ENCODE results near the gene A3GALT2. TPM values are rescaled to one million over a fixed set of nuclear protein-coding genes. Genes with fewer than 3 reads are reported as not detected.

Gene A3GALT2
- total and polyA plus RNA-seq, 7 experiments from 2014 or later, result not detected

- no peak overlapping the region for H3K27ac ChIP-seq (ENCODE audit: low read depth, low read length)
- peak overlapping the region in 3 of 9 donors; percentile 33 to 58 (median 56) for H3K27ac Mint-ChIP-seq
Observed at GRCh38 chr1:33258788-33259274, 62.1 kb downstream of the A3GALT2 start.

GRCh38 chr1:33257772-33258712 is 62.9 kb downstream of the A3GALT2 start:
- Histone ChIP-seq H3K36me3 (ENCODE audit: control insufficient read depth in 2 of 3, insufficient read depth in 3 of 3, low read length in 3 of 3) (peaks cover 0 to 3% (median 0%) of the 10 kb centered on the region in 3 experiments), H3K27ac (ENCODE audit: low read depth, low read length) (peak overlapping the region; percentile 74), H3K9me3 (ENCODE audit: control insufficient read depth in 2 of 3, low read length in 3 of 3) (no peaks in the 10 kb centered on the region), H3K4me1 (ENCODE audit: control insufficient read depth in 2 of 2, insufficient read depth in 2 of 2, low read length in 2 of 2) (peaks cover 16 to 32% of the 10 kb centered on the region in 2 donors), H3K4me3 (ENCODE audit: low read length) (peak overlapping the region; percentile 84), H3K27me3 (ENCODE audit: control insufficient read depth in 2 of 2, insufficient read depth in 2 of 2, low read length in 2 of 2) (no peaks in the 10 kb centered on the region)
- DNase-seq (no peak), ATAC-seq (no peak)
- H3K27ac Mint-ChIP-seq, result peak overlapping the region; percentile 45 to 99 (median 71)
- ChIA-PET CTCF (interaction anchor here (0.7 kb wide), 1 partner anchor 312 kb away, joined by 6 read pairs; no protein-coding TSS in a partner anchor), POLR2A (interaction anchor here (0.6 to 1.8 kb wide), 5 partner anchors 65 to 224 kb away, joined by 3 to 9 read pairs (median 3); no protein-coding TSS in a partner anchor)
- H3K9me3 Mint-ChIP-seq, result no peaks in the 10 kb centered on the region
- intact Hi-C loops (cut with micrococcal nuclease), result loop anchor here (2.0 to 10.0 kb wide), 7 partner anchors 21 to 607 kb away; partner anchors contain the start of genes RBBP4 (in 2 of the 2), TRIM62 (in 2 of the 2), ZBTB8OS (in 2 of the 2) and AZIN2 (in 1 of the 2)
- H3K36me3 Mint-ChIP-seq, result peaks cover 0 to 6% (median 4%) of the 10 kb centered on the region in 5 donors
- peaks cover 31 to 57% (median 45%) of the 10 kb centered on the region in 7 donors for H3K4me1 Mint-ChIP-seq
- H3K27me3 Mint-ChIP-seq, result no peaks in the 10 kb centered on the region
- H3K4me3 Mint-ChIP-seq, result peak overlapping the region; percentile 97 to 100 (median 99)

More at GRCh38 chr1:33258788-33259274, 62.1 kb downstream of the A3GALT2 start:
- peaks cover 31 to 58% (median 50%) of the 10 kb centered on the region in 7 donors for H3K4me1 Mint-ChIP-seq
- ATAC-seq (no peak), DNase-seq (no peak)
- no peaks in the 10 kb centered on the region for H3K9me3 Mint-ChIP-seq
- intact Hi-C loops (cut with micrococcal nuclease), result loop anchor here (5.0 to 10.0 kb wide), 3 partner anchors 74 to 177 kb away; partner anchors contain the start of genes TRIM62 (in 2 of the 2) and AZIN2 (in 1 of the 2)
- peaks cover 0 to 7% (median 4%) of the 10 kb centered on the region in 5 donors for H3K36me3 Mint-ChIP-seq
- peak overlapping the region; percentile 13 to 100 (median 86) for H3K4me3 Mint-ChIP-seq
- POLR2A ChIA-PET, result interaction anchor here (0.6 kb wide), 1 partner anchor 64 kb away, joined by 3 read pairs; no protein-coding TSS in a partner anchor
- peaks cover 16 to 32% of the 10 kb centered on the region in 2 donors for H3K4me1 ChIP-seq (ENCODE audit: control insufficient read depth in 2 of 2, insufficient read depth in 2 of 2, low read length in 2 of 2)
- H3K27me3 Mint-ChIP-seq, result no peaks in the 10 kb centered on the region
- CTCF ChIA-PET, result interaction anchor here (1.0 kb wide), 1 partner anchor 40 kb away, joined by 4 read pairs; no protein-coding TSS in a partner anchor
- H3K9me3 ChIP-seq (ENCODE audit: control insufficient read depth in 2 of 3, low read length in 3 of 3), result no peaks in the 10 kb centered on the region
- no peaks in the 10 kb centered on the region for H3K27me3 ChIP-seq (ENCODE audit: control insufficient read depth in 2 of 2, insufficient read depth in 2 of 2, low read length in 2 of 2)
- H3K36me3 ChIP-seq (ENCODE audit: control insufficient read depth in 2 of 3, insufficient read depth in 3 of 3, low read length in 3 of 3), result peaks cover 0 to 3% (median 0%) of the 10 kb centered on the region in 3 experiments
- no peak overlapping the region for H3K4me3 ChIP-seq (ENCODE audit: low read length)

GRCh38 chr1:33257207-33257771 is 63.6 kb downstream of the A3GALT2 start:
- Histone ChIP-seq H3K36me3 (ENCODE audit: control insufficient read depth in 2 of 3, insufficient read depth in 3 of 3, low read length in 3 of 3) (peaks cover 0 to 3% (median 0%) of the 10 kb centered on the region in 3 experiments), H3K9me3 (ENCODE audit: control insufficient read depth in 2 of 3, low read length in 3 of 3) (no peaks in the 10 kb centered on the region), H3K27me3 (ENCODE audit: control insufficient read depth in 2 of 2, insufficient read depth in 2 of 2, low read length in 2 of 2) (no peaks in the 10 kb centered on the region), H3K27ac (ENCODE audit: low read depth, low read length) (peak overlapping the region; percentile 74), H3K4me1 (ENCODE audit: control insufficient read depth in 2 of 2, insufficient read depth in 2 of 2, low read length in 2 of 2) (peaks cover 16 to 32% of the 10 kb centered on the region in 2 donors), H3K4me3 (ENCODE audit: low read length) (peak overlapping the region; percentile 84)
- no peak for DNase-seq
- CTCF ChIA-PET, result interaction anchor here (0.7 kb wide), 1 partner anchor 311 kb away, joined by 6 read pairs; no protein-coding TSS in a partner anchor
- peaks cover 31 to 49% (median 45%) of the 10 kb centered on the region in 7 donors for H3K4me1 Mint-ChIP-seq
- H3K36me3 Mint-ChIP-seq, result peaks cover 0 to 6% (median 2%) of the 10 kb centered on the region in 5 donors
- POLR2A ChIA-PET, result interaction anchor here (0.7 to 1.8 kb wide), 4 partner anchors 76 to 225 kb away, joined by 3 to 9 read pairs (median 4); no protein-coding TSS in a partner anchor
- H3K9me3 Mint-ChIP-seq, result no peaks in the 10 kb centered on the region
- H3K4me3 Mint-ChIP-seq, result peak overlapping the region; percentile 97 to 100 (median 99)
- ATAC-seq, result no peak
- H3K27me3 Mint-ChIP-seq, result no peaks in the 10 kb centered on the region
- H3K27ac Mint-ChIP-seq, result peak overlapping the region; percentile 97 to 99 (median 98)
- intact Hi-C loops (cut with micrococcal nuclease), result loop anchor here (2.0 to 10.0 kb wide), 7 partner anchors 20 to 606 kb away; partner anchors contain the start of genes RBBP4 (in 2 of the 2), TRIM62 (in 2 of the 2), ZBTB8OS (in 2 of the 2) and AZIN2 (in 1 of the 2)

Small RNAs within 50 kb of the gene (microRNA-seq; reads per million reads assigned to microRNA genes)
- gene MIR3605 (ENCODE audit: borderline microRNAs expressed), result 6.2 reads per million, percentile 7 among the genes with 10 or more reads in this experiment

Other genes starting within 250 kb of the A3GALT2 start
- 1 to 10 TPM; 5.3 to 9.6 (median 9.0) TPM for gene AZIN2, start 239.9 kb downstream of the A3GALT2 start, total RNA-seq
- gene AZIN2, start 239.9 kb downstream of the A3GALT2 start, polyA plus RNA-seq, result 1 to 10 TPM; 4.3 to 5.1 TPM
- gene TRIM62, start 139.1 kb downstream of the A3GALT2 start, total RNA-seq, result 10 to 100 TPM; 13.2 to 24.2 (median 19.4) TPM
- gene TRIM62, start 139.1 kb downstream of the A3GALT2 start, polyA plus RNA-seq, result 1 to 10 TPM; 3.6 to 7.9 TPM
- 10 to 100 TPM; 24.7 to 30.5 (median 27.0) TPM for gene ZNF362, start 64.6 kb downstream of the A3GALT2 start, total RNA-seq
- 10 to 100 TPM; 17.2 to 30.0 TPM for gene ZNF362, start 64.6 kb downstream of the A3GALT2 start, polyA plus RNA-seq
- gene PHC2, start 110.0 kb upstream of the A3GALT2 start, total RNA-seq, result 10 to 100 TPM; 31.9 to 45.5 (median 35.4) TPM
- gene PHC2, start 110.0 kb upstream of the A3GALT2 start, polyA plus RNA-seq, result 10 to 100 TPM in 1 of 2 donors, 1 to 10 TPM in 1; 10.0 to 18.1 TPM
- gene ZSCAN20, start 151.5 kb upstream of the A3GALT2 start, total RNA-seq, result 1 to 10 TPM in 4 of 5 experiments, under 1 TPM in 1; 0.77 to 3.0 (median 2.6) TPM
- 1 to 10 TPM in 1 of 2 donors, under 1 TPM in 1; 0.84 to 1.2 TPM for gene ZSCAN20, start 151.5 kb upstream of the A3GALT2 start, polyA plus RNA-seq